HFF-Myc (cell line): ENCODE measurements around the gene IL9R.

Experiments used
- DNase-seq: peaks from one replicate; pipeline ENCODE4 v3.0.0-alpha.2; 2011; ENCODE audit warnings: low read depth; ENCODE audit errors: extremely low read depth
- H3K4me3 ChIP-seq: replicated peaks from 2 replicates; pipeline ENCODE4 v1.5.1; 2011; ENCODE audit warnings: low read depth, mild to moderate bottlenecking, control low read depth, low read length
- TF ChIP-seq, protein P1 (sequence below): IDR thresholded peaks from 2 replicates; pipeline ENCODE4 v1.5.1; 2012; ENCODE audit warnings: mild to moderate bottlenecking, low read depth, low read length, control low read depth; ENCODE audit errors: missing control alignments

IL9R gene, protein sequence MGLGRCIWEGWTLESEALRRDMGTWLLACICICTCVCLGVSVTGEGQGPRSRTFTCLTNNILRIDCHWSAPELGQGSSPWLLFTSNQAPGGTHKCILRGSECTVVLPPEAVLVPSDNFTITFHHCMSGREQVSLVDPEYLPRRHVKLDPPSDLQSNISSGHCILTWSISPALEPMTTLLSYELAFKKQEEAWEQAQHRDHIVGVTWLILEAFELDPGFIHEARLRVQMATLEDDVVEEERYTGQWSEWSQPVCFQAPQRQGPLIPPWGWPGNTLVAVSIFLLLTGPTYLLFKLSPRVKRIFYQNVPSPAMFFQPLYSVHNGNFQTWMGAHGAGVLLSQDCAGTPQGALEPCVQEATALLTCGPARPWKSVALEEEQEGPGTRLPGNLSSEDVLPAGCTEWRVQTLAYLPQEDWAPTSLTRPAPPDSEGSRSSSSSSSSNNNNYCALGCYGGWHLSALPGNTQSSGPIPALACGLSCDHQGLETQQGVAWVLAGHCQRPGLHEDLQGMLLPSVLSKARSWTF

DNA sequence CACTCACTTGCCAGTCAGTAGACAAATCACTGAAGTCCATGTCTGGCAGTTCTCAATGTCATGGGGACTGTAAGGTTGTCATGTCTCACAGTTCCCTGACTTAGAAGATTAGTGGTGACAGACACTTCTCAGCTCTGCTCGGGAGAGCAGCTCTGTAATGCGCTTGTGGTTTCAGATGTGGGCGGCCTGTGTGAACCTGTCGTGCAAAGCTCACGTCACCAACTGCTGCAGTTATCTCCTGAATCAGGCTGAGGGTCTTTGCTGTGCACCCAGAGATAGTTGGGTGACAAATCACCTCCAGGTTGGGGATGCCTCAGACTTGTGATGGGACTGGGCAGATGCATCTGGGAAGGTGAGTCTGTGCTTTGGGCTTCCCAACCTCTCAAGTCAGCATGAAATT is at the start of gene IL9R:
IL9R (plus strand) TSS at position 261 of the 400 bp plus-strand sequence; CDS start at position 325, 64 bp downstream.
- TF ChIP-seq, protein P1, sequence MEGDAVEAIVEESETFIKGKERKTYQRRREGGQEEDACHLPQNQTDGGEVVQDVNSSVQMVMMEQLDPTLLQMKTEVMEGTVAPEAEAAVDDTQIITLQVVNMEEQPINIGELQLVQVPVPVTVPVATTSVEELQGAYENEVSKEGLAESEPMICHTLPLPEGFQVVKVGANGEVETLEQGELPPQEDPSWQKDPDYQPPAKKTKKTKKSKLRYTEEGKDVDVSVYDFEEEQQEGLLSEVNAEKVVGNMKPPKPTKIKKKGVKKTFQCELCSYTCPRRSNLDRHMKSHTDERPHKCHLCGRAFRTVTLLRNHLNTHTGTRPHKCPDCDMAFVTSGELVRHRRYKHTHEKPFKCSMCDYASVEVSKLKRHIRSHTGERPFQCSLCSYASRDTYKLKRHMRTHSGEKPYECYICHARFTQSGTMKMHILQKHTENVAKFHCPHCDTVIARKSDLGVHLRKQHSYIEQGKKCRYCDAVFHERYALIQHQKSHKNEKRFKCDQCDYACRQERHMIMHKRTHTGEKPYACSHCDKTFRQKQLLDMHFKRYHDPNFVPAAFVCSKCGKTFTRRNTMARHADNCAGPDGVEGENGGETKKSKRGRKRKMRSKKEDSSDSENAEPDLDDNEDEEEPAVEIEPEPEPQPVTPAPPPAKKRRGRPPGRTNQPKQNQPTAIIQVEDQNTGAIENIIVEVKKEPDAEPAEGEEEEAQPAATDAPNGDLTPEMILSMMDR: no peak
- no peak within 1 kb of the TSS for H3K4me3 ChIP-seq
- DNase-seq: no peak

DNA sequence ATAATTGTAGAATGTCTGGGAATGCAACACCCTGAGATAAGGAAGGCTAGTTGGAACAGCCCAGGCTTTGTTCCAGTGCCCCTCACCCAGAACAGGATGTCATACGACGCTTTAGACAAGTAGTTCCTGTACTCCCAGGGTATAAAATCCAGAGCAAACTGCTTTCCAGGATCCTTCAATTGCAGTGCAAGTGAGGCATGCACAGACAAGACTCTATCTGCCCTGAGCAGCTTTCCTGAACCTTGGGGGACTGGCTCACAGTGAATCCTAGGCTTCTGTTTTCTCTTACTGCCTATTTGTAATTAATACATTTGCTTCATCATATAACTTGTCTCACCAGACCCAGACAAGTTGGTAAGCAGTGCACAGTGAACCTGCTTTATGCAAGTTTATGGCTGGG is 48.4 kb upstream of the IL9R start:
- TF ChIP-seq, protein P1: no peak
- no peak overlapping the region for H3K4me3 ChIP-seq
- no peak for DNase-seq

DNA sequence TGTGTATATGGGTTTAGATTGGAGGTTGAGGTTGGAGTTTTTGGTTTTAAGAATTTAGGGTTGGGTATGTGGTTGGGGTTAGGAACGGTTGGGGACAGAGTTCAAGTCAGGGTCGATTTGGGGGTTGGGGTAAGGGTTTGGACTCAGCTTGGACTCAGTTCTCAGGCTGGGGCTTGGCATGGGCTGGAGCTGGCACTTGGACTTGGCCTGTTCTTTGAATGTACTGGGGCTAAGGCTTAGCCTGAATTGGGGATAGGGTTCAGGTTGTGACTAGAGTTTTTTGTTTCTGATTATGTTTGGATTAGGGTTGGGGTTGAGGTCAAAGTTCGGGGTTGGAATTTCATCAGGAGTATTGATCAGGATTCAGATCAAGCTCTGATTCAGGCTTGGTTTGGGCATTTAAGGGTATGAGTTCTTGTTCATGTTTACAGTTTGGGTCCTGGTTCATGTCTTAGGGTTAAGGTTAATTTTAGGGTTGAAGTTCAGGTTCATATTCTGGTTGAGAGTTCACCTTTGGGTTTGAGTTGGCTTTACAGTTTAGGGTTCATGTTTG is 46.2 kb upstream of the IL9R start:
- TF ChIP-seq, protein P1: no peak
- no peak for DNase-seq

DNA sequence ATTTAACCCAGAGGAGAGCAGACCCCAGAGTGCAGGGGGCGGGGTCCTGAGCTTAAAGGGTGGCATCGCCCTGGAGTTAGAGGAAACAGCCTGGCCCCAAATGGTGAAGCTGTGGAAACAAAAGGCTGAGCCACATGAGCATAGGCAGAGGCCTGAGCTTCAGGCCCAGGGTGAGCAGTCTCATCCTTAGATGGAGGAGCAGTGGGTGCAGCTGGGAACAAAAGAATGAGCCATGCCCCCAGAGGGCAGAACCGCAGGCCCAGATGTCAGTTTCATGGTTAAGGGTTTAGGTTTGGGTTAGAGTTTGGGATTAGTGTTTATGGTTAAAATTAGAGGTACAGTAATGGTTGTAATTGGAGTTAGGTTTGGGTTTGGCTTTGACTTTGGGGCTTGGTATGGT is 44.4 kb upstream of the IL9R start:
- no peak overlapping the region for H3K4me3 ChIP-seq
- no peak for DNase-seq
- TF ChIP-seq, protein P1: no peak

More for the DNA sequence above, 46.2 kb upstream of the IL9R start:
- H3K4me3 ChIP-seq: no peak overlapping the region

DNA sequence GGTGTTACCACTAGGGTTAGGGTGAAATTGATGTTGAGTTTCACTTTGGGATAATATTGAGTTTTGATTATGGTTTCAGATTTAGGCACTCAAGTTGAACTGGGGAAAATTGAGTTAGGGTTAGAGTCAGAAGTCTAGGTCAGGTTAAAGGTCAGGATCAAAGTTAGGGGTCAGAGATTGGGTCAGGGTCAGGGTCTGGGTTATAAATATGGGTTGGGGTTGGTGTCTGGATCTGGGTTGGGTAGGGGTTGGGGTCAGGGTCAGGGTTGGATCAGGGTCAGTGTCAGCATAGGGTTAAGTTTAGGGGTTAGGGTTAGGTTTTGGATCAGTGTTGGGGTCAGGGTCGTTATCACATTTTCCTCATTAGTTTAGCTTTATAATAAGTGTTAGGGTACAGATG is 42.7 kb upstream of the IL9R start:
- TF ChIP-seq, protein P1: no peak
- H3K4me3 ChIP-seq: no peak overlapping the region
- DNase-seq: no peak

DNA sequence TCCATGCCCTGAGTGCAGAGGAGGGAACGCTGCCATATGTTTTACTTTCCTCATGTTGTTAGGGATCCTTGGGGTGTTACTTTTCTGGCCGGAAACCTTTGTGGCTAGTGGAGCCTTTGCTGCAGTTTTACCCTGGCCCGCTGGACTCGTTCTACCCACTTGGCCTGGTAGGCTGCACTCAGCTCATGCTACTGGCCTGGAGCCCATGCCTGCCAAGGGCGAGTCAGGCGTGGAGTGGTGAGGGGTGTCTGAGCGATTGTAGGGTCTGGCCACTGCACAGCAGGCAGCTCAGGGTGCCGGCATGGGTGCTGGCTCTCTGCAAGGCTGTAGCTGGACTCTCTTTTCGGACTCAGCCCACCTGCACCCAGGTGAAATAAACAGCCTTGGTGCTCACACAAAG is 41.4 kb upstream of the IL9R start:
- DNase-seq: no peak
- TF ChIP-seq, protein P1: no peak
- no peak overlapping the region for H3K4me3 ChIP-seq
